Ishikawa (cell line): ENCODE results near the gene SLC25A45.

ENCODE experiments used
- CEBPB ChIP-seq: IDR thresholded peaks from 2 replicates; pipeline ENCODE4 v1.6.1; 2012
- CREB1 ChIP-seq: IDR thresholded peaks from 2 replicates; pipeline ENCODE4 v1.6.1; 2012; ENCODE audit warnings: low read depth
- EGR1 ChIP-seq: IDR thresholded peaks from 2 replicates; pipeline ENCODE4 v1.6.1; 2012
- EP300 ChIP-seq: IDR thresholded peaks from 2 replicates; pipeline ENCODE4 v1.6.1; 2012; ENCODE audit warnings: borderline replicate concordance
- FOXM1 ChIP-seq: IDR thresholded peaks from 2 replicates; pipeline ENCODE4 v1.6.1; 2012; ENCODE audit warnings: low read depth, borderline replicate concordance
- MAX ChIP-seq: IDR thresholded peaks from 2 replicates; pipeline ENCODE4 v1.6.1; 2012
- NFIC ChIP-seq: IDR thresholded peaks from 2 replicates; pipeline ENCODE4 v1.6.1; 2012
- RAD21 ChIP-seq: IDR thresholded peaks from 2 replicates; pipeline ENCODE4 v1.6.1; 2012; ENCODE audit warnings: low read depth
- REST ChIP-seq: IDR thresholded peaks from 2 replicates; pipeline ENCODE4 v1.6.1; 2012; ENCODE audit warnings: low read depth, mild to moderate bottlenecking
- TCF12 ChIP-seq: IDR thresholded peaks from 2 replicates; pipeline ENCODE4 v1.6.1; 2012; ENCODE audit warnings: low read depth
- TEAD4 ChIP-seq: IDR thresholded peaks from 2 replicates; pipeline ENCODE4 v1.6.1; 2012
- USF1 ChIP-seq: IDR thresholded peaks from 2 replicates; pipeline ENCODE4 v1.6.1; 2012
- YY1 ChIP-seq: IDR thresholded peaks from 2 replicates; pipeline ENCODE4 v1.6.1; 2012; ENCODE audit warnings: low read depth
- ZBTB7A ChIP-seq: IDR thresholded peaks from 2 replicates; pipeline ENCODE4 v1.6.1; 2012; ENCODE audit warnings: low read depth

Gene SLC25A45

GRCh38 chr11:65426839-65427690 is 44.6 kb upstream of the SLC25A45 start:
- no peak for TF ChIP-seq TCF12

GRCh38 chr11:65425971-65426838 is 43.8 kb upstream of the SLC25A45 start:
- no peak for TF ChIP-seq CEBPB
- TF ChIP-seq USF1: no peak
- no peak for TF ChIP-seq EGR1

GRCh38 chr11:65425105-65425970 is 42.9 kb upstream of the SLC25A45 start:
- no peak for TF ChIP-seq REST
- no peak for TF ChIP-seq FOXM1
- TF ChIP-seq YY1: no peak
- TF ChIP-seq EP300: no peak
- no peak for TF ChIP-seq CREB1
- TF ChIP-seq CEBPB: no peak
- no peak for TF ChIP-seq TEAD4
- no peak for TF ChIP-seq MAX
- no peak for TF ChIP-seq NFIC
- TF ChIP-seq TCF12: no peak
- TF ChIP-seq RAD21: no peak
- TF ChIP-seq USF1: no peak

GRCh38 chr11:65424205-65425104 is 42.0 kb upstream of the SLC25A45 start:
- TF ChIP-seq TEAD4 (no peak), MAX (no peak), EP300 (no peak), RAD21 (no peak), NFIC (no peak), FOXM1 (no peak), USF1 (no peak), ZBTB7A (no peak), EGR1 (no peak), REST (no peak), YY1 (no peak)
